Endothelial cell of umbilical vein (primary cell): ENCODE results near the gene ACER3. TPM values are rescaled to one million over a fixed set of nuclear protein-coding genes. Genes with fewer than 3 reads are reported as not detected.

ENCODE experiments used
- BruUV-seq: library from RNA; stranded (reverse); fragments of 400-500 nt; replicated peaks from 2 replicates; lab custom pipeline; 2021; lab: Mats Ljungman, UMichigan
- CTCF ChIA-PET: fragments of 300-600, 350-600 bp; sonication (Branson Sonifier 250); formaldehyde crosslinking; loops from one replicate; lab custom pipeline; 2021; ENCODE audit warnings: antibody characterized with exemption, inconsistent platforms; lab: Charles Lee
- POLR2A ChIA-PET: fragments of 300-600, 350-600 bp; sonication (Branson Sonifier 250); formaldehyde crosslinking; loops from one replicate; lab custom pipeline; 2021; ENCODE audit warnings: antibody characterized with exemption, inconsistent platforms; lab: Charles Lee
- DNase-seq: peaks from one replicate; pipeline ENCODE4 v3.0.0-alpha.2; 2011; ENCODE audit warnings: low read depth, low spot score
- FAIRE-seq: peaks from 2 replicates; lab custom pipeline; 2011; peaks lifted over from hg19 to GRCh38; lab: Jason Lieb, UNC
- H2AFZ ChIP-seq: 2 replicates; pipeline ENCODE4 v1.6.0; 2012; ENCODE audit warnings: low read depth, low read length, control low read depth, inconsistent platforms
- H3K27ac ChIP-seq: 2 replicates; pipeline ENCODE4 v1.5.1; 2011; ENCODE audit warnings: low read depth, mild to moderate bottlenecking, control low read depth, low read length, moderate library complexity; ENCODE audit not compliant: insufficient read depth
- H3K27me3 ChIP-seq, 2 experiments: 2 replicates each; pipeline versions ENCODE4 v1.6.0 to v1.6.1; 2011; ENCODE audit warnings: low read length in 2 of 2, mixed read lengths in 1 of 2; ENCODE audit not compliant: control insufficient read depth in 2 of 2, insufficient read depth in 2 of 2
- H3K36me3 ChIP-seq, 2 experiments: 2 replicates in 1 of 2; 3 replicates in 1 of 2; pipeline ENCODE4 v1.5.1; 2011; ENCODE audit warnings: low read length in 2 of 2, mild to moderate bottlenecking in 1 of 2, moderate library complexity in 1 of 2; ENCODE audit not compliant: control insufficient read depth in 2 of 2, insufficient read depth in 2 of 2; ENCODE audit errors: extremely low read depth in 1 of 2
- H3K4me1 ChIP-seq: 3 replicates; pipeline ENCODE4 v1.5.1; 2011; ENCODE audit warnings: mild to moderate bottlenecking, low read length; ENCODE audit not compliant: control insufficient read depth, insufficient read depth; ENCODE audit errors: extremely low read depth
- H3K4me2 ChIP-seq: 2 replicates; pipeline ENCODE4 v1.6.1; 2011; ENCODE audit warnings: low read length, control low read depth, mixed read lengths; ENCODE audit not compliant: insufficient read depth
- H3K4me3 ChIP-seq, 3 experiments: fragments of 200-600 bp in 1 of 3; sonication (generic), shearing (Covaris generic) in 1 of 3; replicated peaks in 1 of 3; 2 replicates each; pipeline ENCODE4 v1.5.1; 2011 to 2016; ENCODE audit warnings: control low read depth in 3 of 3, low read length in 3 of 3, mild to moderate bottlenecking in 2 of 3, inconsistent platforms in 1 of 3, low read depth in 1 of 3, moderate library complexity in 1 of 3; ENCODE audit not compliant: insufficient read depth in 1 of 3
- H3K79me2 ChIP-seq: 2 replicates; pipeline ENCODE4 v1.6.0; 2012; ENCODE audit warnings: low read length, inconsistent platforms; ENCODE audit not compliant: control insufficient read depth, insufficient read depth
- H3K9ac ChIP-seq: replicated peaks from 2 replicates; pipeline ENCODE3; 2011; ENCODE audit warnings: low read length, control low read depth; ENCODE audit not compliant: insufficient read depth; ENCODE audit errors: extremely low read depth
- H3K9me1 ChIP-seq: replicated peaks from 3 replicates; pipeline ENCODE4 v1.6.0; 2011; ENCODE audit warnings: mild to moderate bottlenecking, low read length; ENCODE audit not compliant: control insufficient read depth, insufficient read depth; ENCODE audit errors: extremely low read depth
- H3K9me3 ChIP-seq: replicated peaks from 2 replicates; pipeline ENCODE4 v1.5.1; 2012; ENCODE audit warnings: low read length, inconsistent platforms; ENCODE audit not compliant: control insufficient read depth, insufficient read depth
- H4K20me1 ChIP-seq: replicated peaks from 2 replicates; pipeline ENCODE3; 2011; ENCODE audit warnings: mild to moderate bottlenecking, low read length; ENCODE audit not compliant: control insufficient read depth, insufficient read depth; ENCODE audit errors: extremely low read depth
- CTCF ChIP-seq, 2 donors: IDR thresholded peaks; 1 replicate in 1 of 2; 2 replicates in 1 of 2; pipeline ENCODE4 v1.5.1; 2011; ENCODE audit warnings: low read length in 2 of 2, mild to moderate bottlenecking in 2 of 2, moderate library complexity in 2 of 2, control low read depth in 1 of 2, inconsistent platforms in 1 of 2, low read depth in 1 of 2; ENCODE audit not compliant: insufficient read depth in 1 of 2; ENCODE audit errors: extremely low read depth in 1 of 2
- EZH2 ChIP-seq: IDR thresholded peaks from 2 replicates; pipeline ENCODE4 v1.6.1; 2012; ENCODE audit warnings: borderline replicate concordance, low read depth, mild to moderate bottlenecking, moderate library complexity, low read length, inconsistent platforms; ENCODE audit not compliant: severe bottlenecking
- FOS ChIP-seq: IDR thresholded peaks from 2 replicates; pipeline ENCODE4 v1.6.1; 2011; ENCODE audit warnings: mild to moderate bottlenecking, low read length, moderate library complexity, borderline replicate concordance; ENCODE audit not compliant: insufficient read depth
- GATA2 ChIP-seq: IDR thresholded peaks from 2 replicates; pipeline ENCODE4 v1.7.0; 2011; ENCODE audit warnings: low read depth, mild to moderate bottlenecking, moderate library complexity, mixed read lengths, low read length; ENCODE audit not compliant: insufficient read length, insufficient read depth
- JUN ChIP-seq: IDR thresholded peaks from 2 replicates; pipeline ENCODE4 v1.6.1; 2011; ENCODE audit warnings: borderline replicate concordance, low read depth; ENCODE audit not compliant: insufficient read length, insufficient read depth
- MAX ChIP-seq: IDR thresholded peaks from 2 replicates; pipeline ENCODE4 v1.6.1; 2011; ENCODE audit not compliant: insufficient read depth, insufficient read length
- MYC ChIP-seq: IDR thresholded peaks from one replicate; pipeline ENCODE4 v1.6.1; 2011; ENCODE audit warnings: mild to moderate bottlenecking, low read depth, low read length
- POLR2A ChIP-seq: IDR thresholded peaks from 2 replicates; pipeline ENCODE4 v1.6.1; 2012; ENCODE audit warnings: low read depth, mild to moderate bottlenecking, control low read depth, low read length
- POLR2AphosphoS5 ChIP-seq: IDR thresholded peaks from 2 replicates; pipeline ENCODE4 v1.6.1; 2012; ENCODE audit warnings: low read depth, mild to moderate bottlenecking, control low read depth, low read length, moderate library complexity; ENCODE audit not compliant: insufficient read depth
- dilution Hi-C: fragments of 300-500 bp; cut with MboI; formaldehyde crosslinking; loops from one replicate; pipeline ENCODE4 v1.15.0; 2019; ENCODE audit warnings: low sequenced_read_pairs; ENCODE audit not compliant: extremely low pct_ligation_motif_present
- intact Hi-C: fragments of 100-400 bp; cut with micrococcal nuclease; formaldehyde crosslinking; loops from one replicate; pipeline ENCODE4 v1.10.0; 2022
- polyA plus RNA-seq, 4 experiments: library from polyadenylated mRNA; depleted of rRNA in 3 of 4; stranded (reverse) in 3 of 4; unstranded in 1 of 4; fragments of >200 nt; gene quantifications; 2 replicates each; pipeline versions ENCODE4 v1.2.1 to v1.2.3, GENCODE V29; 2011 to 2012; ENCODE audit warnings: missing spikeins in 1 of 4
- total RNA-seq: library from RNA; stranded (reverse); gene quantifications from 2 replicates; pipeline ENCODE4 v1.2.3, GENCODE V29; 2021

The ACER3 gene
- total and polyA plus RNA-seq, 2 donors (not counting 3 experiments of a cell fraction or from before 2014, with no cell fraction given), result 9.9 to 31.6 TPM

- dilution Hi-C loops, result no loop called here
- intact Hi-C loops, result no loop called here
- Histone ChIP-seq H3K27ac (no peak overlapping the region), H3K9me1 (no peaks in the 10 kb centered on the region), H3K27me3 (no peaks in the 10 kb centered on the region), H4K20me1 (no peaks in the 10 kb centered on the region), H3K4me1 (peaks cover 23% of the 10 kb centered on the region), H3K9me3 (no peaks in the 10 kb centered on the region), H3K79me2 (peaks cover 11% of the 10 kb centered on the region), H3K9ac (no peak overlapping the region), H2AFZ (no peak overlapping the region), H3K36me3 (no peaks in the 10 kb centered on the region), H3K4me2 (no peak overlapping the region), H3K4me3 (no peak overlapping the region)
- TF ChIP-seq GATA2 (no peak), MYC (no peak), CTCF (IDR thresholded peaks at IDR 0.05; ENCODE audit: extremely low read depth in 1 of 2, insufficient read depth in 1 of 2, low read depth in 1 of 2, low read length in 2 of 2) (no peak), JUN (no peak), EZH2 (no peak), POLR2A (no peak), POLR2AphosphoS5 (no peak), FOS (no peak), MAX (no peak)
- no TSS peak for BruUV-seq
- ChIA-PET POLR2A (no interaction called here), CTCF (interaction anchor here (4.0 kb wide), 1 partner anchor 27 kb away, joined by 31 read pairs; no protein-coding TSS in a partner anchor)
- DNase-seq, result no peak
- FAIRE-seq, result no peak
These were observed 31.6 kb downstream of the ACER3 start for GRCh38 chr11:76892306-76892705.
